ENCODE data around the gene SMIM7. TPM values are rescaled to one million over a fixed set of nuclear protein-coding genes. Genes with fewer than 3 reads are reported as not detected.

Gene SMIM7
- total and polyA plus RNA-seq, 2 of the 13 experiments (the other 11 are each of a cell fraction or from before 2014, with no cell fraction given), result 55.7 to 74.9 TPM

DNA sequence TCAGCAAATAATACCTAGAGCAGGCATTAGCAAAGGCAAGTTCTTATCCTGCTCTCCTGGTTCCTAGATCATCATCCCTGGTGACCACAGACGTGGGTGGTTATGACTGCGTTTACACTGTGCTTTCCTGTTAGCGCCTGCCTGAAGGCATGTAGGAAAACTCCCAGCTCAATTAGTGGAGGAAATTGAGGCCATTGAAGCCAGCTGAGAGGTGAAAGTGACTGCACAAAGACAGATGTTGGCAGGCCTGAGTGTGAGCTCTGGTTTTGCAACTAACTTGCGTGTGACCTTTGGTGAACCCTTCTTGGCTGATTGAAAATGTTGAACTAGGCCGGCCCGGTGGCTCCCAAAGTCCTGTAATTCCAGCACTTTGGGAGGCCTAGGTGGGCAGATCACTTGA is 42.2 kb upstream of the SMIM7 start (continued):
- no peak for TF ChIP-seq RERE (CRISPR knock-in tag; IDR thresholded peaks at IDR 0.05; ENCODE audit: low read depth)
- TF ChIP-seq, protein P1, sequence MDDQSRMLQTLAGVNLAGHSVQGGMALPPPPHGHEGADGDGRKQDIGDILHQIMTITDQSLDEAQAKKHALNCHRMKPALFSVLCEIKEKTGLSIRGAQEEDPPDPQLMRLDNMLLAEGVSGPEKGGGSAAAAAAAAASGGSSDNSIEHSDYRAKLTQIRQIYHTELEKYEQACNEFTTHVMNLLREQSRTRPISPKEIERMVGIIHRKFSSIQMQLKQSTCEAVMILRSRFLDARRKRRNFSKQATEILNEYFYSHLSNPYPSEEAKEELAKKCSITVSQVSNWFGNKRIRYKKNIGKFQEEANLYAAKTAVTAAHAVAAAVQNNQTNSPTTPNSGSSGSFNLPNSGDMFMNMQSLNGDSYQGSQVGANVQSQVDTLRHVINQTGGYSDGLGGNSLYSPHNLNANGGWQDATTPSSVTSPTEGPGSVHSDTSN (CRISPR knock-in tag; IDR thresholded peaks at IDR 0.05; ENCODE audit: borderline replicate concordance), result no peak

DNA sequence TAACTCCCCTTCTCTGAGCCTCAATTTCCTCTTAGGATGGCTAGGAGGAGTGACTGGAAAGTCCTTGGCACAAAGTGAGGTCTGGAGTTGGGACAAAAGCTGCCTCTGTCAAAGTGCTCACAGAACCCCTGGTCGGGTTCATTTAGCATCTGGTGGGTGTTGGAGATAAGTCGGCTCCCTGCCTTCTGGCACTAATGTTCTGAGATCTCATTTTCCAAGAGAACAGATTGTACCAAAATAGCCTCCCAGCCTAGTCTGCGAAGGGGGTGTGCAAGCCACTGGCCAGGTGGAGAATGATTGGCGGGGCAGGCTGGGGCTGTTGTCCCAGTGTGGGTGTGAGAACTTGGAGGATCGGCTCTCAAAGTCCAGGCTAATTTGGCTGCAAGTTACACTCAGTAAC is 39.0 kb upstream of the SMIM7 start:
- ChIA-PET POLR2A (interaction anchor here (1.7 kb wide), 1 partner anchor 39 kb away, joined by 4 read pairs; the partner anchor contains the start of gene SMIM7), CTCF (ENCODE audit: low intra/inter-chr PET ratio, low total read pairs) (no interaction called here)
- Histone ChIP-seq H2AFZ (ENCODE audit: low read length) (no peak overlapping the region), H3K79me2 (ENCODE audit: insufficient read depth, low read length) (no peaks in the 10 kb centered on the region), H3K9me3 (ENCODE audit: low read length) (no peaks in the 10 kb centered on the region), H3K27me3 (ENCODE audit: control insufficient read depth in 1 of 2, insufficient read depth in 2 of 2, low read length in 2 of 2) (no peaks in the 10 kb centered on the region), H3K36me3 (replicated peaks in 1 of 2; ENCODE audit: control insufficient read depth in 1 of 2, insufficient read depth in 2 of 2, low read length in 2 of 2) (no peaks in the 10 kb centered on the region), H4K20me1 (ENCODE audit: insufficient read depth, low read length) (no peaks in the 10 kb centered on the region), H3K4me1 (ENCODE audit: insufficient read depth, low read length) (peaks cover 6% of the 10 kb centered on the region), H3K27ac (ENCODE audit: extremely low read length, insufficient read depth, low read length) (no peak overlapping the region), H3K4me2 (ENCODE audit: low read depth, low read length) (no peak overlapping the region), H3K9ac (ENCODE audit: insufficient read depth, low read depth, low read length) (no peak overlapping the region), H3K4me3 (replicated peaks in 1 of 3; ENCODE audit: insufficient read depth in 1 of 3, low read depth in 2 of 3, low read length in 3 of 3) (no peak overlapping the region)
- no peak for ATAC-seq
- WGBS (ENCODE audit: low lambda C conversion rate), result 23% methylated on average over 5 of the region's 5 CpGs
- in situ Hi-C loops (cut with HindIII; ENCODE audit: extremely low pct_ligation_motif_present, low pct_unique_long_range_greater_than_20kb) (no loop called here), intact Hi-C loops (cut with micrococcal nuclease; ENCODE audit: unreplicated experiment) (no loop called here)
- TF ChIP-seq EHMT2 (IDR thresholded peaks at IDR 0.05; ENCODE audit: borderline replicate concordance, low read depth, low read length) (no peak), ZFP62 (CRISPR knock-in tag; IDR thresholded peaks at IDR 0.05) (no peak), SNRNP70 (IDR thresholded peaks at IDR 0.05; ENCODE audit: low read depth, low read length) (no peak)
- no peak for FAIRE-seq
- no TSS peak for BruUV-seq (replicated peaks)
- no peak for DNase-seq (ENCODE audit: low spot score)
